HL-60 (cell line): Measurements from ENCODE around the gene PLAA.
"Not testable (repeated sequence)": the region's sequence is repeated elsewhere in the genome, so short reads cannot be mapped to it uniquely, and the experiment has no call there.

Source experiments
- CTCF ChIP-seq: IDR thresholded peaks from one replicate; pipeline ENCODE4 v1.5.1; 2011; ENCODE audit warnings: low read length, control low read depth, inconsistent platforms; ENCODE audit not compliant: insufficient read depth
- GABPA ChIP-seq: IDR thresholded peaks from 2 replicates; pipeline ENCODE4 v1.6.1; 2012; ENCODE audit warnings: low read depth
- REST ChIP-seq: IDR thresholded peaks from 2 replicates; pipeline ENCODE4 v1.6.1; 2012; ENCODE audit warnings: low read depth; ENCODE audit not compliant: insufficient replicate concordance

GRCh38 chr9:26875155-26875554 lies 71.9 kb downstream of the PLAA start:
- TF ChIP-seq GABPA, CTCF, REST: not testable (repeated sequence)
